Neural cell (in vitro differentiated cells): ENCODE data around the gene IFNE.

Experiments used
- TF ChIP-seq, protein P1 (sequence below): IDR thresholded peaks from 2 replicates; pipeline ENCODE4 v1.6.1; 2012; ENCODE audit warnings: borderline replicate concordance
- TF ChIP-seq, protein P2 (sequence below): fragments of 450-650 bp; IDR thresholded peaks from 2 replicates; pipeline ENCODE4 v1.5.1; 2014; ENCODE audit warnings: antibody characterized with exemption, mild to moderate bottlenecking, moderate library complexity; ENCODE audit not compliant: poor library complexity, severe bottlenecking

DNA sequence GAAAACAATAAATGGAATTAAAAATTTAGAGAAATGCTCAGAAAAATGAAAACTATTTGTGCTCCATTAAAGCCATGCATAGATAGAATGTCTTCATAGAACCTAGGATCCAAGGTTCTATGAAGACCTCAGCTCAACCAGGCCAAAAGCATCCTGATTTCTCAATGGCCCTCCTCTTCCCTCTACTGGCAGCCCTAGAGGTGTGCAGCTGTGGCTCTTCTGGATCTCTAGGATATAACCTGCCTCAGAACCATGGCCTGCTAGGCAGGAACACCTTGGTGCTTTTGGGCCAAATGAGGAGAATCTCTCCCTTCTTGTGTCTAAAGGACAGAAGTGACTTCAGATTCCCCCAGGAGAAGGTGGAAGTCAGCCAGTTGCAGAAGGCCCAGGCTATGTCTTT, 26.8 kb downstream of the IFNE start:
- TF ChIP-seq, protein P1, sequence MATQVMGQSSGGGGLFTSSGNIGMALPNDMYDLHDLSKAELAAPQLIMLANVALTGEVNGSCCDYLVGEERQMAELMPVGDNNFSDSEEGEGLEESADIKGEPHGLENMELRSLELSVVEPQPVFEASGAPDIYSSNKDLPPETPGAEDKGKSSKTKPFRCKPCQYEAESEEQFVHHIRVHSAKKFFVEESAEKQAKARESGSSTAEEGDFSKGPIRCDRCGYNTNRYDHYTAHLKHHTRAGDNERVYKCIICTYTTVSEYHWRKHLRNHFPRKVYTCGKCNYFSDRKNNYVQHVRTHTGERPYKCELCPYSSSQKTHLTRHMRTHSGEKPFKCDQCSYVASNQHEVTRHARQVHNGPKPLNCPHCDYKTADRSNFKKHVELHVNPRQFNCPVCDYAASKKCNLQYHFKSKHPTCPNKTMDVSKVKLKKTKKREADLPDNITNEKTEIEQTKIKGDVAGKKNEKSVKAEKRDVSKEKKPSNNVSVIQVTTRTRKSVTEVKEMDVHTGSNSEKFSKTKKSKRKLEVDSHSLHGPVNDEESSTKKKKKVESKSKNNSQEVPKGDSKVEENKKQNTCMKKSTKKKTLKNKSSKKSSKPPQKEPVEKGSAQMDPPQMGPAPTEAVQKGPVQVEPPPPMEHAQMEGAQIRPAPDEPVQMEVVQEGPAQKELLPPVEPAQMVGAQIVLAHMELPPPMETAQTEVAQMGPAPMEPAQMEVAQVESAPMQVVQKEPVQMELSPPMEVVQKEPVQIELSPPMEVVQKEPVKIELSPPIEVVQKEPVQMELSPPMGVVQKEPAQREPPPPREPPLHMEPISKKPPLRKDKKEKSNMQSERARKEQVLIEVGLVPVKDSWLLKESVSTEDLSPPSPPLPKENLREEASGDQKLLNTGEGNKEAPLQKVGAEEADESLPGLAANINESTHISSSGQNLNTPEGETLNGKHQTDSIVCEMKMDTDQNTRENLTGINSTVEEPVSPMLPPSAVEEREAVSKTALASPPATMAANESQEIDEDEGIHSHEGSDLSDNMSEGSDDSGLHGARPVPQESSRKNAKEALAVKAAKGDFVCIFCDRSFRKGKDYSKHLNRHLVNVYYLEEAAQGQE: no peak
- TF ChIP-seq, protein P2, sequence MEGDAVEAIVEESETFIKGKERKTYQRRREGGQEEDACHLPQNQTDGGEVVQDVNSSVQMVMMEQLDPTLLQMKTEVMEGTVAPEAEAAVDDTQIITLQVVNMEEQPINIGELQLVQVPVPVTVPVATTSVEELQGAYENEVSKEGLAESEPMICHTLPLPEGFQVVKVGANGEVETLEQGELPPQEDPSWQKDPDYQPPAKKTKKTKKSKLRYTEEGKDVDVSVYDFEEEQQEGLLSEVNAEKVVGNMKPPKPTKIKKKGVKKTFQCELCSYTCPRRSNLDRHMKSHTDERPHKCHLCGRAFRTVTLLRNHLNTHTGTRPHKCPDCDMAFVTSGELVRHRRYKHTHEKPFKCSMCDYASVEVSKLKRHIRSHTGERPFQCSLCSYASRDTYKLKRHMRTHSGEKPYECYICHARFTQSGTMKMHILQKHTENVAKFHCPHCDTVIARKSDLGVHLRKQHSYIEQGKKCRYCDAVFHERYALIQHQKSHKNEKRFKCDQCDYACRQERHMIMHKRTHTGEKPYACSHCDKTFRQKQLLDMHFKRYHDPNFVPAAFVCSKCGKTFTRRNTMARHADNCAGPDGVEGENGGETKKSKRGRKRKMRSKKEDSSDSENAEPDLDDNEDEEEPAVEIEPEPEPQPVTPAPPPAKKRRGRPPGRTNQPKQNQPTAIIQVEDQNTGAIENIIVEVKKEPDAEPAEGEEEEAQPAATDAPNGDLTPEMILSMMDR: peak; percentile 19
